ENCODE data around the gene PPFIA1.

DNA sequence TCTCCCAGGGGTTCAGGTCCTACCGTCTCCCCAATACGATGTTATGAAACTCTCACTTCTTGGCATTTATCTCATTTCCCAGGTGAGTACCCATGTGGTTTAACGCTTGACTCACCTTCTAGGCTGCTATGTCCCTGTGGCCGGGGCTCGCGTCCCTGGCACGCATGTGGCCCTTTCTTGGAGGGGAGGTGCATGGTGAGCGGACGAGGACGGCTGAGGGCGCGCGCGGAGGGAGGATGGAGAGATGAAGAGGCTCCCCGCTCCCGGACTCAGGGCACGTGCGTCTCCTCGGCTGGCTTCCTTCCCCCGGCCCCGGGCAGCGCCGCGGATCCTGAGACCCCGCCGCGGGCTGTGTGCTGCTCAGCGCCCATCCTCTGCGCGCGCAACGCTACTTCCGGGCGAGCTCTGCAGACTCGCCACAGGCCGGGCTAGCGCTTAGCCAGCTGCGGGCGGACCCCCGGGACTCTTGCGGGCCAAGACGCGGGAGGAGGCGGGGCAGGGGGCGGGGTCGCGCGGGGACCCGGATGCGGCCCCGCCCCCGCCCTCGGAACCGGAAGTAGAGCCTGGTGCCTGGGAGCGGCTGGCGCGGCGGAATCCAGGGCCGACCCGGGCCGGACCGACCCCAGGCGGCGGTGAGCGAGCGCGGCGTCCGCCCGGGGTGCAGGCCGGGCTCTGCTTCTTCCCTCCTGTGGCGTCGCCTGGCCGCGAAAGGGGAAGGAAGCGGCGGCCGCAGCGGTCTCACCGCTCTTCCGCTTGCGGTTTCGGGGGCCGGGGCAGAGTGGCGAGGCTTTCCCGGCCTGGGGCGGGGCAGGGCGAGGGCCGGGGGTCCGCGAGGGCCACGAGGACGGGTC, 127.7 kb downstream of the PPFIA1 start, which contains the start of gene CTTN:
- TF ChIP-seq, protein P1, sequence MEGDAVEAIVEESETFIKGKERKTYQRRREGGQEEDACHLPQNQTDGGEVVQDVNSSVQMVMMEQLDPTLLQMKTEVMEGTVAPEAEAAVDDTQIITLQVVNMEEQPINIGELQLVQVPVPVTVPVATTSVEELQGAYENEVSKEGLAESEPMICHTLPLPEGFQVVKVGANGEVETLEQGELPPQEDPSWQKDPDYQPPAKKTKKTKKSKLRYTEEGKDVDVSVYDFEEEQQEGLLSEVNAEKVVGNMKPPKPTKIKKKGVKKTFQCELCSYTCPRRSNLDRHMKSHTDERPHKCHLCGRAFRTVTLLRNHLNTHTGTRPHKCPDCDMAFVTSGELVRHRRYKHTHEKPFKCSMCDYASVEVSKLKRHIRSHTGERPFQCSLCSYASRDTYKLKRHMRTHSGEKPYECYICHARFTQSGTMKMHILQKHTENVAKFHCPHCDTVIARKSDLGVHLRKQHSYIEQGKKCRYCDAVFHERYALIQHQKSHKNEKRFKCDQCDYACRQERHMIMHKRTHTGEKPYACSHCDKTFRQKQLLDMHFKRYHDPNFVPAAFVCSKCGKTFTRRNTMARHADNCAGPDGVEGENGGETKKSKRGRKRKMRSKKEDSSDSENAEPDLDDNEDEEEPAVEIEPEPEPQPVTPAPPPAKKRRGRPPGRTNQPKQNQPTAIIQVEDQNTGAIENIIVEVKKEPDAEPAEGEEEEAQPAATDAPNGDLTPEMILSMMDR (IDR thresholded peaks at IDR 0.05): no peak
- TF ChIP-seq, protein P2, sequence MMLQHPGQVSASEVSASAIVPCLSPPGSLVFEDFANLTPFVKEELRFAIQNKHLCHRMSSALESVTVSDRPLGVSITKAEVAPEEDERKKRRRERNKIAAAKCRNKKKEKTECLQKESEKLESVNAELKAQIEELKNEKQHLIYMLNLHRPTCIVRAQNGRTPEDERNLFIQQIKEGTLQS (CRISPR knock-in tag; conservative IDR thresholded peaks at IDR 0.05): no peak
- TF ChIP-seq ELF4 (CRISPR knock-in tag; IDR thresholded peaks at IDR 0.05; ENCODE audit: low read depth) (no peak), TEAD1 (CRISPR knock-in tag; IDR thresholded peaks at IDR 0.05) (no peak; the same call in none of the 2 replicates), TCF7 (CRISPR knock-in tag; IDR thresholded peaks at IDR 0.05; ENCODE audit: low read depth) (no peak), HMGA2 (CRISPR knock-in tag; IDR thresholded peaks at IDR 0.05) (no peak), USF1 (CRISPR knock-in tag; IDR thresholded peaks at IDR 0.05) (peak; percentile 63; the same call in 1 of the 2 replicates), CBFB (CRISPR knock-in tag; IDR thresholded peaks at IDR 0.05; ENCODE audit: low read depth) (peak; percentile 26; the same call in 1 of the 2 replicates)
- TF ChIP-seq, protein P3, sequence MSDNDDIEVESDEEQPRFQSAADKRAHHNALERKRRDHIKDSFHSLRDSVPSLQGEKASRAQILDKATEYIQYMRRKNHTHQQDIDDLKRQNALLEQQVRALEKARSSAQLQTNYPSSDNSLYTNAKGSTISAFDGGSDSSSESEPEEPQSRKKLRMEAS (CRISPR knock-in tag; IDR thresholded peaks at IDR 0.05): peak; percentile 94
- TF ChIP-seq, protein P4, sequence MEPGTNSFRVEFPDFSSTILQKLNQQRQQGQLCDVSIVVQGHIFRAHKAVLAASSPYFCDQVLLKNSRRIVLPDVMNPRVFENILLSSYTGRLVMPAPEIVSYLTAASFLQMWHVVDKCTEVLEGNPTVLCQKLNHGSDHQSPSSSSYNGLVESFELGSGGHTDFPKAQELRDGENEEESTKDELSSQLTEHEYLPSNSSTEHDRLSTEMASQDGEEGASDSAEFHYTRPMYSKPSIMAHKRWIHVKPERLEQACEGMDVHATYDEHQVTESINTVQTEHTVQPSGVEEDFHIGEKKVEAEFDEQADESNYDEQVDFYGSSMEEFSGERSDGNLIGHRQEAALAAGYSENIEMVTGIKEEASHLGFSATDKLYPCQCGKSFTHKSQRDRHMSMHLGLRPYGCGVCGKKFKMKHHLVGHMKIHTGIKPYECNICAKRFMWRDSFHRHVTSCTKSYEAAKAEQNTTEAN (CRISPR knock-in tag; IDR thresholded peaks at IDR 0.05): no peak

Measured in WTC11 (cell line).